ENCODE results near the gene POM121L2. TPM values are rescaled to one million over a fixed set of nuclear protein-coding genes. Genes with fewer than 3 reads are reported as not detected.

Gene POM121L2
- total and polyA plus RNA-seq, 9 of the 15 experiments (the other 6 are each of a cell fraction or from before 2014, with no cell fraction given) = 0.23 to 0.45 TPM; not detected in 7

- TF ChIP-seq NFIC (IDR thresholded peaks at IDR 0.05) (peak; percentile 62), CLOCK (CRISPR knock-in tag; IDR thresholded peaks at IDR 0.05; ENCODE audit: borderline replicate concordance) (no peak), ZNF384 (IDR thresholded peaks at IDR 0.05; ENCODE audit: low read depth, low read length) (no peak), NUFIP1 (IDR thresholded peaks at IDR 0.05; ENCODE audit: partially characterized antibody) (no peak), ZNF431 (CRISPR knock-in tag; IDR thresholded peaks at IDR 0.05) (no peak), FUS (optimal IDR thresholded peaks at IDR 0.05; ENCODE audit: low read depth, low read length) (no peak), ZNF324 (CRISPR knock-in tag; IDR thresholded peaks at IDR 0.05) (no peak), NFE2 (IDR thresholded peaks at IDR 0.05; ENCODE audit: low read depth) (no peak), FOSL1 (tag; conservative IDR thresholded peaks at IDR 0.05) (peak; percentile 42; the same call in 1 of the 2 replicates), MCM2 (IDR thresholded peaks at IDR 0.05; ENCODE audit: low read depth) (no peak)
- TF ChIP-seq, protein P1, sequence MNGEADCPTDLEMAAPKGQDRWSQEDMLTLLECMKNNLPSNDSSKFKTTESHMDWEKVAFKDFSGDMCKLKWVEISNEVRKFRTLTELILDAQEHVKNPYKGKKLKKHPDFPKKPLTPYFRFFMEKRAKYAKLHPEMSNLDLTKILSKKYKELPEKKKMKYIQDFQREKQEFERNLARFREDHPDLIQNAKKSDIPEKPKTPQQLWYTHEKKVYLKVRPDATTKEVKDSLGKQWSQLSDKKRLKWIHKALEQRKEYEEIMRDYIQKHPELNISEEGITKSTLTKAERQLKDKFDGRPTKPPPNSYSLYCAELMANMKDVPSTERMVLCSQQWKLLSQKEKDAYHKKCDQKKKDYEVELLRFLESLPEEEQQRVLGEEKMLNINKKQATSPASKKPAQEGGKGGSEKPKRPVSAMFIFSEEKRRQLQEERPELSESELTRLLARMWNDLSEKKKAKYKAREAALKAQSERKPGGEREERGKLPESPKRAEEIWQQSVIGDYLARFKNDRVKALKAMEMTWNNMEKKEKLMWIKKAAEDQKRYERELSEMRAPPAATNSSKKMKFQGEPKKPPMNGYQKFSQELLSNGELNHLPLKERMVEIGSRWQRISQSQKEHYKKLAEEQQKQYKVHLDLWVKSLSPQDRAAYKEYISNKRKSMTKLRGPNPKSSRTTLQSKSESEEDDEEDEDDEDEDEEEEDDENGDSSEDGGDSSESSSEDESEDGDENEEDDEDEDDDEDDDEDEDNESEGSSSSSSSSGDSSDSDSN (IDR thresholded peaks at IDR 0.05; ENCODE audit: borderline replicate concordance in 1 of 2, low read depth in 2 of 2, low read length in 2 of 2) = no peak
- TF ChIP-seq, protein P2, sequence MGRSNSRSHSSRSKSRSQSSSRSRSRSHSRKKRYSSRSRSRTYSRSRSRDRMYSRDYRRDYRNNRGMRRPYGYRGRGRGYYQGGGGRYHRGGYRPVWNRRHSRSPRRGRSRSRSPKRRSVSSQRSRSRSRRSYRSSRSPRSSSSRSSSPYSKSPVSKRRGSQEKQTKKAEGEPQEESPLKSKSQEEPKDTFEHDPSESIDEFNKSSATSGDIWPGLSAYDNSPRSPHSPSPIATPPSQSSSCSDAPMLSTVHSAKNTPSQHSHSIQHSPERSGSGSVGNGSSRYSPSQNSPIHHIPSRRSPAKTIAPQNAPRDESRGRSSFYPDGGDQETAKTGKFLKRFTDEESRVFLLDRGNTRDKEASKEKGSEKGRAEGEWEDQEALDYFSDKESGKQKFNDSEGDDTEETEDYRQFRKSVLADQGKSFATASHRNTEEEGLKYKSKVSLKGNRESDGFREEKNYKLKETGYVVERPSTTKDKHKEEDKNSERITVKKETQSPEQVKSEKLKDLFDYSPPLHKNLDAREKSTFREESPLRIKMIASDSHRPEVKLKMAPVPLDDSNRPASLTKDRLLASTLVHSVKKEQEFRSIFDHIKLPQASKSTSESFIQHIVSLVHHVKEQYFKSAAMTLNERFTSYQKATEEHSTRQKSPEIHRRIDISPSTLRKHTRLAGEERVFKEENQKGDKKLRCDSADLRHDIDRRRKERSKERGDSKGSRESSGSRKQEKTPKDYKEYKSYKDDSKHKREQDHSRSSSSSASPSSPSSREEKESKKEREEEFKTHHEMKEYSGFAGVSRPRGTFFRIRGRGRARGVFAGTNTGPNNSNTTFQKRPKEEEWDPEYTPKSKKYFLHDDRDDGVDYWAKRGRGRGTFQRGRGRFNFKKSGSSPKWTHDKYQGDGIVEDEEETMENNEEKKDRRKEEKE (IDR thresholded peaks at IDR 0.05; ENCODE audit: borderline replicate concordance in 1 of 2, control insufficient read depth in 1 of 2, low read depth in 2 of 2, low read length in 1 of 2) = no peak
- TF ChIP-seq, protein P3, sequence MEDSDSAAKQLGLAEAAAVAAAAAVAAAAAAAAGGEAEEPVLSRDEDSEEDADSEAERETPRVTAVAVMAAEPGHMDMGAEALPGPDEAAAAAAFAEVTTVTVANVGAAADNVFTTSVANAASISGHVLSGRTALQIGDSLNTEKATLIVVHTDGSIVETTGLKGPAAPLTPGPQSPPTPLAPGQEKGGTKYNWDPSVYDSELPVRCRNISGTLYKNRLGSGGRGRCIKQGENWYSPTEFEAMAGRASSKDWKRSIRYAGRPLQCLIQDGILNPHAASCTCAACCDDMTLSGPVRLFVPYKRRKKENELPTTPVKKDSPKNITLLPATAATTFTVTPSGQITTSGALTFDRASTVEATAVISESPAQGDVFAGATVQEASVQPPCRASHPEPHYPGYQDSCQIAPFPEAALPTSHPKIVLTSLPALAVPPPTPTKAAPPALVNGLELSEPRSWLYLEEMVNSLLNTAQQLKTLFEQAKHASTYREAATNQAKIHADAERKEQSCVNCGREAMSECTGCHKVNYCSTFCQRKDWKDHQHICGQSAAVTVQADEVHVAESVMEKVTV (CRISPR knock-in tag; IDR thresholded peaks at IDR 0.05) = no peak
- TF ChIP-seq, protein P4, sequence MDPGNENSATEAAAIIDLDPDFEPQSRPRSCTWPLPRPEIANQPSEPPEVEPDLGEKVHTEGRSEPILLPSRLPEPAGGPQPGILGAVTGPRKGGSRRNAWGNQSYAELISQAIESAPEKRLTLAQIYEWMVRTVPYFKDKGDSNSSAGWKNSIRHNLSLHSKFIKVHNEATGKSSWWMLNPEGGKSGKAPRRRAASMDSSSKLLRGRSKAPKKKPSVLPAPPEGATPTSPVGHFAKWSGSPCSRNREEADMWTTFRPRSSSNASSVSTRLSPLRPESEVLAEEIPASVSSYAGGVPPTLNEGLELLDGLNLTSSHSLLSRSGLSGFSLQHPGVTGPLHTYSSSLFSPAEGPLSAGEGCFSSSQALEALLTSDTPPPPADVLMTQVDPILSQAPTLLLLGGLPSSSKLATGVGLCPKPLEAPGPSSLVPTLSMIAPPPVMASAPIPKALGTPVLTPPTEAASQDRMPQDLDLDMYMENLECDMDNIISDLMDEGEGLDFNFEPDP (CRISPR knock-in tag; IDR thresholded peaks at IDR 0.05) = no peak
Observed at GRCh38 chr6:27293436-27294098, 18.5 kb downstream of the POM121L2 start (continued).
